Ovary (tissue), 9 donors: ENCODE data around the gene HPS3. TPM values are rescaled to one million over a fixed set of nuclear protein-coding genes. Genes with fewer than 3 reads are reported as not detected.

Experiments
- DNase-seq, 5 donors: peaks; one replicate each; pipeline ENCODE4 v3.0.0-alpha.2; 2019 to 2020
- H3K27ac ChIP-seq, 2 donors: fragments of 200-600 bp; one replicate each; pipeline versions ENCODE4 v1.5.1 to v1.8.0; 2019 to 2022
- H3K27me3 ChIP-seq: fragments of 200-600 bp; one replicate; pipeline ENCODE4 v1.8.0; 2022
- H3K36me3 ChIP-seq: fragments of 200-600 bp; sonication (generic); one replicate; pipeline ENCODE4 v1.5.1; 2019
- H3K4me1 ChIP-seq: one replicate; pipeline ENCODE4 v1.8.1; 2013; ENCODE audit warnings: mild to moderate bottlenecking, moderate library complexity; ENCODE audit not compliant: insufficient read depth
- H3K4me3 ChIP-seq: fragments of 200-600 bp; sonication (generic); one replicate; pipeline ENCODE4 v1.5.1; 2017
- H3K9me3 ChIP-seq, 2 donors: fragments of 200-600 bp in 1 of 2; sonication (generic) in 1 of 2; one replicate each; pipeline versions ENCODE4 v1.5.1 to v1.8.1; 2013 to 2019; ENCODE audit warnings: mild to moderate bottlenecking in 1 of 2, moderate library complexity in 1 of 2
- EP300 ChIP-seq: sonication (generic); formaldehyde crosslinking; IDR thresholded peaks from one replicate; pipeline ENCODE4 v1.6.1; 2017; ENCODE audit warnings: antibody characterized with exemption
- POLR2A ChIP-seq: fragments of 450-650 bp; IDR thresholded peaks from one replicate; pipeline ENCODE4 v1.6.1; 2017; ENCODE audit warnings: antibody characterized with exemption, mild to moderate bottlenecking, moderate library complexity
- WGBS, 3 donors: extraction: QIAGEN DNeasy Blood & Tissue Kit in 1 of 3; methylation state at CpG; one replicate each; pipeline versions ENCODE4 v1.1.5 to v1.1.7; 2013 to 2017; 5-methylcytosine and 5-hydroxymethylcytosine counted together
- intact Hi-C, 4 donors: fragments of 100-400 bp; cut with DNase I; formaldehyde crosslinking; loops; one replicate each; pipeline versions ENCODE4 v1.11.0 to v1.15.1; 2022 to 2023
- polyA plus RNA-seq, 2 donors: library from polyadenylated mRNA; stranded (reverse); fragments of 200-250 nt in 1 of 2; fragments of 350-450 nt in 1 of 2; fragmentation: Illumina TruSeq in 1 of 2; extraction: RNeasy Lipid Tissue Mini Kit (QIAGEN cat#74804) in 1 of 2; gene quantifications; one replicate each; pipeline ENCODE4 v1.2.3, GENCODE V29; 2013 to 2014
- total RNA-seq, 7 donors: library from RNA; depleted of rRNA in 2 of 7; stranded (reverse); fragments of >200 nt in 2 of 7; fragmentation: NEBNext Ultra II Directional in 3 of 7; extraction: Animal tissue kit (Norgen Biotek cat#: 25700) in 3 of 7; gene quantifications; one replicate each; pipeline versions ENCODE4 v1.1.0 to v1.2.4, GENCODE V29; 2016 to 2023
- TF ChIP-seq, protein P1 (sequence below), 3 donors: fragments of 450-650 bp in 2 of 3; fragments of 200-600 bp in 1 of 3; IDR thresholded peaks; one replicate each; pipeline versions ENCODE4 v1.5.1 to v1.8.0; 2016 to 2022; ENCODE audit warnings: antibody characterized with exemption in 3 of 3, mild to moderate bottlenecking in 1 of 3
- donor health status: DM: no; HTN: no; CAD: no; lungs with moderate emphysema.
- donor health status: DM: no; HTN: no; CAD: no.
- donor health status: Bipolar disorder and iron deficiency.
- donor health status: DM: yes; HTN: yes; CAD: no.
- donor health status: DM: no; HTN: no; CAD: no.
- donor health status: DM: yes; HTN: yes; CAD: no.

The HPS3 gene
- total and polyA plus RNA-seq, 9 donors, result 11.4 to 25.2 (median 17.5) TPM

DNA sequence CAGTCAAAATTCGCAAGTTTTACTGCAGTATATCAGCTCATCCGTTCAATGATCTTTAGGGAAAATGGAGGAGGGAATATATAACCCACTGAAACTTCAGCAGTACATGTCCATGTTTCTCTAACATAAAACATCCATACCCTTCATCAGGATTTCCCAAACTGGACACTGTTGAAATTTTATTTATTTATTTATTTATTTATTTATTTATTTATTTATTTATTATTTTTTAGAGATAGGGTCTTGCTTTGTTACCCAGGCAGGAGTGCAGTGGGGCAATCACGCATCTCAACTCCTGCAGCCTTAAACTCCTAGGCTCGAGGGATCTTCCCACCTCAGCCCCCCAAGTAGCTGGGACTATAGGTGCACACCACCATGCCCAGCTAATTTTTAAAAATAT is 28.3 kb upstream of the HPS3 start:
- no peaks in the 10 kb centered on the region for H3K4me1 ChIP-seq
- intact Hi-C loops, result no loop called here
- no peak for TF ChIP-seq POLR2A
- no peak for TF ChIP-seq EP300
- TF ChIP-seq, protein P1, sequence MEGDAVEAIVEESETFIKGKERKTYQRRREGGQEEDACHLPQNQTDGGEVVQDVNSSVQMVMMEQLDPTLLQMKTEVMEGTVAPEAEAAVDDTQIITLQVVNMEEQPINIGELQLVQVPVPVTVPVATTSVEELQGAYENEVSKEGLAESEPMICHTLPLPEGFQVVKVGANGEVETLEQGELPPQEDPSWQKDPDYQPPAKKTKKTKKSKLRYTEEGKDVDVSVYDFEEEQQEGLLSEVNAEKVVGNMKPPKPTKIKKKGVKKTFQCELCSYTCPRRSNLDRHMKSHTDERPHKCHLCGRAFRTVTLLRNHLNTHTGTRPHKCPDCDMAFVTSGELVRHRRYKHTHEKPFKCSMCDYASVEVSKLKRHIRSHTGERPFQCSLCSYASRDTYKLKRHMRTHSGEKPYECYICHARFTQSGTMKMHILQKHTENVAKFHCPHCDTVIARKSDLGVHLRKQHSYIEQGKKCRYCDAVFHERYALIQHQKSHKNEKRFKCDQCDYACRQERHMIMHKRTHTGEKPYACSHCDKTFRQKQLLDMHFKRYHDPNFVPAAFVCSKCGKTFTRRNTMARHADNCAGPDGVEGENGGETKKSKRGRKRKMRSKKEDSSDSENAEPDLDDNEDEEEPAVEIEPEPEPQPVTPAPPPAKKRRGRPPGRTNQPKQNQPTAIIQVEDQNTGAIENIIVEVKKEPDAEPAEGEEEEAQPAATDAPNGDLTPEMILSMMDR (IDR thresholded peaks at IDR 0.05), result no peak
- H3K27ac ChIP-seq, result no peak overlapping the region
- no peak for DNase-seq
- peaks cover 0 to 3% of the 10 kb centered on the region in 2 donors for H3K9me3 ChIP-seq
- 90 to 93% (median 90%) methylated on average over 4 of the region's 4 CpGs for WGBS, 3 donors
- H3K4me3 ChIP-seq, result no peak overlapping the region
- no peaks in the 10 kb centered on the region for H3K36me3 ChIP-seq
- H3K27me3 ChIP-seq, result no peaks in the 10 kb centered on the region

GRCh38 chr3:149101641-149102040 is 27.8 kb upstream of the HPS3 start:
- TF ChIP-seq EP300, result no peak
- no peak for TF ChIP-seq POLR2A
- TF ChIP-seq, protein P1 (IDR thresholded peaks at IDR 0.05), result no peak
- Histone ChIP-seq H3K4me1 (no peaks in the 10 kb centered on the region), H3K9me3 (peaks cover 0 to 3% of the 10 kb centered on the region in 2 donors), H3K4me3 (no peak overlapping the region), H3K36me3 (no peaks in the 10 kb centered on the region), H3K27ac (no peak overlapping the region), H3K27me3 (no peaks in the 10 kb centered on the region)
- WGBS, 3 donors, result 78 to 85% (median 82%) methylated on average over 3 of the region's 3 CpGs
- intact Hi-C loops, result no loop called here
- no peak for DNase-seq

GRCh38 chr3:149104484-149104883 is 25.0 kb upstream of the HPS3 start:
- 78 to 80% (median 79%) methylated on average over 3 of the region's 3 CpGs for WGBS, 3 donors
- no peaks in the 10 kb centered on the region for H3K9me3 ChIP-seq
- no peak for DNase-seq
- intact Hi-C loops, result no loop called here
- no peak overlapping the region for H3K4me3 ChIP-seq
- TF ChIP-seq EP300 (no peak), POLR2A (no peak)
- TF ChIP-seq, protein P1 (IDR thresholded peaks at IDR 0.05), result no peak
- H3K27me3 ChIP-seq, result no peaks in the 10 kb centered on the region
- H3K27ac ChIP-seq, result no peak overlapping the region
- H3K36me3 ChIP-seq, result no peaks in the 10 kb centered on the region
- no peaks in the 10 kb centered on the region for H3K4me1 ChIP-seq

DNA sequence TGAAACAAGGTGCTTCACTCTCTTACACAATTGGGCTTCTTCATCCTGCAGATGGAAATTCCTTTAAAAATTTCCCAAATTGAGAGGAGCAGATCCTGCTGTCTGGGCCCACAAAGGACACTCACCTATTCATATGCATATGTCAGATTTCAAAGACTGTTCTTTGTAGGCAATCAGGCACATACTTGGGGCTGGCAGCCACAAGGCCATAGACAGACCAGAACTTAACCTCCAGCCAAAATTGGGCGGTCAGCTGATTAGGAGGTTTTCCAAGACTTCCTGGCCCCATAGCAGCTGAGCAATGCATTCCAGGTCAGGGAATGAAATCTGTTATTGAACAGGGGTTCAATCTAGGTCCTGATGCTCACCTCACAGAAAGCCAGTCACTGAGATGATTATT is 15.0 kb upstream of the HPS3 start:
- Histone ChIP-seq H3K27ac (no peak overlapping the region), H3K27me3 (no peaks in the 10 kb centered on the region), H3K4me3 (no peak overlapping the region), H3K9me3 (no peaks in the 10 kb centered on the region), H3K4me1 (no peaks in the 10 kb centered on the region), H3K36me3 (no peaks in the 10 kb centered on the region)
- TF ChIP-seq POLR2A (no peak), EP300 (no peak)
- TF ChIP-seq, protein P1 (IDR thresholded peaks at IDR 0.05), result no peak
- no peak for DNase-seq
- intact Hi-C loops, result no loop called here
- WGBS, 3 donors, result 65 to 73% (median 70%) methylated on average over 1 of the region's 1 CpG

DNA sequence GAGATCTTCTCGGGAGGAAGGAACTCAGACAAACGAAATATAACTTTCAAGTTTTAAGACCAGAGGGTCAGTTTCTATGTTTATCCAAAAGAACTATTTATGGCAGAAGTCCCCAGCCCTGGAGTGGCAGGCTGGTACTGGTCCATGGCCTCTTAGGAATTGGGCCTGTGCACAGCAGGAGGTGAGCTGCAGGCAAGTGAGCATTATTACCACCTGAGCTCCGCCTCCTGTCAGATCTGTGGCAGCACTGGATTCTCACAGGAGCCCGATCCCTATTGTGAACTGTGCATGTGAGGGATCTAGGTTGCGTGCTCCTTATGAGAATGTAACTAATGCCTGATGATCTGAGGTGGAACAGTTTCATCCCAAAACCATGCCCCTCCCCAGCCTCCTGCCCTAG is 14.3 kb upstream of the HPS3 start:
- Histone ChIP-seq H3K36me3 (no peaks in the 10 kb centered on the region), H3K4me1 (no peaks in the 10 kb centered on the region), H3K9me3 (no peaks in the 10 kb centered on the region), H3K27ac (no peak overlapping the region), H3K4me3 (no peak overlapping the region), H3K27me3 (no peaks in the 10 kb centered on the region)
- DNase-seq, result no peak
- intact Hi-C loops, result loop anchor here in 2 of 4 donors (5.0 kb wide), 2 partner anchors 162 to 163 kb away; no protein-coding TSS in a partner anchor
- TF ChIP-seq POLR2A (no peak), EP300 (no peak)
- TF ChIP-seq, protein P1 (IDR thresholded peaks at IDR 0.05), result no peak
- WGBS, 3 donors, result 86 to 92% (median 91%) methylated on average over 5 of the region's 5 CpGs
